Hematopoietic multipotent progenitor cell treated with erythropoietin and hydrocortisone succinate and interleukin-3 and kit ligand, for 4 days (in vitro differentiated cells): ENCODE measurements around the gene ORM2.
"Not testable (repeated sequence)": the region's sequence is repeated elsewhere in the genome, so short reads cannot be mapped to it uniquely, and the experiment has no call there.

ENCODE experiments used
- DNase-seq: peaks from one replicate; pipeline ENCODE4 v3.0.0-alpha.2; 2015

The ORM2 gene

GRCh38 chr9:114329625-114330022 lies at the start of gene ORM2:
Gene ORM2, plus strand, starts transcription at chr9:114329869. Its CDS starts 36 bp downstream, at chr9:114329905.
- not testable (repeated sequence) for DNase-seq

- no peak for DNase-seq
Observed at GRCh38 chr9:114280636-114281472, 48.8 kb upstream of the ORM2 start.

DNA sequence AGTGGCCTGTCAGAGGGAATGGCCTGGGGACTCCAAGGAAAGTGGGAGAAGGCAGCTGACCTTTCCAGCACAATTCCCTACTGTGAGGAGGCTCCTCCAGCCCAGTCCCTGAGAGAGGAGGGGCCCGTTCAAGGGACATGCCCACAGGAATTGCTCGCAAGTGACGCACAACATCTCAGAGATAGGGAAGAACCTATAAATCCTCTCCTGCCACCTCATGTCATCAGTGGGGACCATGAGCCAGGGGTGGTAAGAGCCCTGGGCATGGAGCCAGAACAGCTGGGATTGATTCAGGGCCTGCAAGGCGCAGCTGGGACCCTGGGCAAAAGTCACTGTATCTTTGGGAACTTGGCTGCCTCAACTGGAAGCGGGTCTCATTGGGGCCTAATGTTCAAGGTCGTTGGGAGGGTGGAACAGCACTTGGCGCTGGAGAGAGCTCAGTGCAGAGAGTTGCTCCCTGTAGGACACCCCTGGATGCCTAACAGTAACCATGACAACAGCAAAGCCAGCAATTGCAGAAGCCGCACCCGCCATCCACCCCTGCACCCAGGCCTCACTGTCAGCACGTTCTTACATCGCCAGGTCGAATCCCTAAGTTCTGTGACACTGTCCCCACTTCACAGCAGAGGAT lies 48.1 kb upstream of the ORM2 start:
- no peak for DNase-seq

GRCh38 chr9:114282104-114282485 lies 47.6 kb upstream of the ORM2 start:
- DNase-seq: no peak

DNA sequence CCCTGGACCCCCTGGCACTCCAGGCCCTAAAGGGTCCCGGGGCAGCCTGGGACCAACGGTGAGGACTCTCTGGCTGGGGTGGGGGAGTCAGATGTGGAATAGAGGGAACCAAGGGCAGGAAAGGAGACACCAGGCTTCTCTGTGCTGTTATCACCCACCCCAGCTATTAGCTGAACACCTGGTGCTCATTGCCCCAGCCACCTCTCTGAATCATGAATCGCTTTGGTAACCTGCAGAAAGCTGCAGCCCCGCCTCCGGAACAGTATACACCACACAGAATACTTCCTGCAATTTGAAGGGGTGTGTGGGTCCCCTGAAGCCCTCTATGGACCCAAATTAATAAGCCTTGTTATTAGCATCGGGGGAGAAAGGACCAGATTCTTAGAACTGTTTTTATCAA lies 47.2 kb upstream of the ORM2 start:
- no peak for DNase-seq

GRCh38 chr9:114282926-114283325 lies 46.7 kb upstream of the ORM2 start:
- peak; percentile 84 for DNase-seq

DNA sequence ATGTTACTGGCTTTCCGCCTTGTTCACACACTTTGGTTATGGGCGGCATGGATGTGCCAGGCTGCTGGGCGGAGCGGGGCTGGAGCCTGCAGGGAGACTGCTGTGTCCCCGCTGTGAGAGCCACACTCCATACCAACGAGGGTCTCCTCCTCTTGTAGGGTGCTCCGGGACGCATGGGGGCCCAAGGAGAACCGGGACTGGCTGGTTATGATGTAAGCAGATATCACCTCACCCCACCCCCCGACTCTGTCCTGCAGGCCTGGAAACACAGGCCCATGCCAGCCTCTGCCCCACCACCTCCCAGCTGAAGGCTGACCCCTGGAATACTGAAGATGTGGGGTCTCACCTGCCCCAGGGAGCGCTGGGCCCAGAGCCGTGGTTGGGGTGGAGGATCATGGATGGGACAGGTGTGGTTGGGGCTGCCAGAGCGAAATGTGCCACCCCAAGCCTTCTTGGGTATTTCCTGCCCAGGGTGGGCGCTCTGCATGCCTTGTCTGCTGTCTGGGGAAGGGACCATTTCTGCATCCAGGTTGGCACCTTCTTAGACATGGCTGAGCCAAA lies 46.0 kb upstream of the ORM2 start:
- no peak for DNase-seq

GRCh38 chr9:114284316-114285060 lies 45.2 kb upstream of the ORM2 start:
- no peak for DNase-seq

- peak; percentile 29 for DNase-seq
Observed at GRCh38 chr9:114285166-114285867, 44.4 kb upstream of the ORM2 start.

DNA sequence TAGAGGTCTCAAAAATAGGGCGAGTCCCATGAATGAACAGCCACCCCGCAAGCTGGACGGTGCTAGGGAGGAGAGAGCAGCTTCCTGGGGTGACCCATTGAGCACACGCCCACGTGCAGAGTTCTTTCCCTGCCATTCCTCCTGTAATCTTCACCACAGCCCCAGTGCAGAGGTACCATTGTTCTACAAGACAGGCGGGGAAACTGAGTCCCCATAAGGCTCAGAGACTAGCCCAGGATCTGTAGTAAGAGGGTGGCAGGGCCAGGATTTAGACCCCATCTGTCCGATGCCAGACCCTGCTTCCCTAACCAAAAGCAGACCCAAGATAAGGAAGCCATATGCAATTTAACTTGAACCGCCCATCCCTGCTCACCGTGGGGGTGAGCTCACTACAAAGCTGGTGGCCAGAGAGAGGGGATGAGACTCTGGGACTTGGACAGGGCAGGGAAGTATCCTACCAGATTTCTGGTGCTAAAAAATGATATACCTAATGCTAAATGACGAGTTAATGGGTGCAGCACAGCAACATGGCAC lies 43.5 kb upstream of the ORM2 start:
- DNase-seq: no peak

DNA sequence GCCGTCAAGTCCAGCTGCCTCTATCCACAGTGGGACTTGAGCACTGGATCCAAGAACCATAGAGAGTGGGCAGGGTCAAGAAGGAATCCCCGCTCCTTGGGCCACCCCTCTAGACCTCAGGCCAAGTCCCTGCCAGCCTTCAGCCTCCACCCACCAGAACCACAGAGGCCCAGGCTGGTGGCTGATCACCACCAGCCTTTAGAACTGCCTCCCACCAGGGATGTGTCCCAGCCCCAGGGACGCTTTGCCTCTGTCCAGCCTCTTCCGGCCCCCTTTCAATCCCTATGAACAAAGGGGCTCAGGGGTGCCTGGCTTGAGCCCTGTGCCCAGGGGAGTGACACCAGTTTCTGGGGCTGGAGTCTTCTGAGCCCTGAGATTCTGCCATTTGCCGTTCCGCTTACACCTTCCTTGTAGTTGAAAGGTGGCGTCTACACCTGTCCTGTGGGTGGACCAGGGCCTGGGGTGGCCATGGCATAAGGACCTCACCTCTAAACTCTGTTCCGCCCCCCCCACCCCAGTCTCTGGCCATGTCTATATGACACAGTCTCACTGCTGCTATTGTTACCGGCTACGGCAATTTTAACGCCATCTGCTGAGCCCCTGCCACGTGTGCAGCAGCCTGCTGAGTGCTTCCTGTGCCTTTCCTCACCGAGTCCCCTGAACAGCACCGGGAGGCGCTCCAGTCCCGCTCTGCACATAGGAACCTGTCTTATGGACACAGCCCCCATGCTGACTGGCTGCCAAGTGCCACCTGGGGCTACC lies 42.5 kb upstream of the ORM2 start:
- no peak for DNase-seq

- no peak for DNase-seq
Observed at GRCh38 chr9:114287763-114288192, 41.9 kb upstream of the ORM2 start.

- no peak for DNase-seq
Observed at GRCh38 chr9:114288193-114289091, 41.2 kb upstream of the ORM2 start.

- no peak for DNase-seq
Observed at GRCh38 chr9:114289106-114289505, 40.6 kb upstream of the ORM2 start.

DNA sequence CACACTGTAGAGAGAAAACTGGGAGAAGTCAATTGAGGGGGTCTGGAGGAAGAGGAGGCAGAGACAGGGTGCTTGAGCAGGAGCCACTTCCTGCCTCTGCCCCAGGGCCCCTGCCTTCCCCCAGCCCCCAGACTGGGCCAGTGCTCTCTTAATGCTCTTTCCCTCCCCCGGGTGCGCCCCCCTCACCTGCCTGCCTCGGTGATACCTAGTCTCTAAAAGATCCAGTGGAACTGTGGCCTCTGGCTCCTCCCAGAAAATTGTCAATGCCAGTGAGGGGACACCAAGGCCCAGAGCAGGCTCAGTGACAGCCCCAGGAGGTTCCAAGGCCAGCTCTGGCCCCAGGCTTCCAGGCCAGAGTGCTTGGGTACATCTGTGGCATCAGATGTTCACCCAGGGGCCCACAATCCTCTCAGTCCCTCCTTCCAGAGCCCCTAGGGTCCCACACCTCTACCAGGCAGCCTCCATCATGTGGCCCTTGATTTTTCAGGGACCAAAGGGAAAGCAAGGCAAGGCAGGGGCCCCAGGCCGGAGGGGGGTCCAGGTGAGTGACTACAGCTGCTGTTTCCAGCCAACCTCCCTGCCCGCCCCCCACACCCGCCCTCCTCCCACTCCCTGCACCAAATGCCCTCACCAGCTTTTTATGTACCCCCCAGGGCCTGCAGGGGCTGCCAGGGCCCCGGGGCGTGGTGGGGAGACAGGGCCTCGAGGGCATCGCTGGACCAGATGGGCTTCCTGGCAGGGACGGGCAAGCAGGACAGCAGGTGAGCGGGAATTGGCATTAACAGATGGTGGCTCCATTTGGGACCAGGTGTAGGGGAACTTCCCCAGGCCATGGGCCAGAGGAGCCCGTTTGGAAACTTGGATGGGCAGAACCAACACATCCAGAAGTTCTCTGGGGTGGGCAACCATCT lies 39.8 kb upstream of the ORM2 start:
- DNase-seq: no peak

DNA sequence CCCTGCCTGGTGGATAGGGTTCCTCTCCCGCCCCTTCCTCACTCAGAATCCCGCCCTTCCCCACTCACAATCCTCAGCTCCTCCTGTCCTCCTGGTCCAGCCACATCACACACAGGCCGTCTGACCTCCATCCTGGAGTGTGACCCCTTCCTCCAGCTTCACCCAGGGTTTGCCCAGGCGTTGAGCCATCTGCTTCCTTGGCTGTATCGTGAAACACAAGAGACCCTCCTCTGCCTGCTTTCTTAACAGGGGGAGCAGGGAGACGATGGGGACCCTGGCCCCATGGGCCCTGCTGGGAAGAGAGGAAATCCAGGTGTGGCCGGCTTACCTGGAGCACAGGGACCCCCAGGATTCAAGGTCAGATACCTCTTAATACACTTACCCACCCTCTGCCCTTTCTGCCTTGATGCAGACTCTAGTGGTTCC lies 39.1 kb upstream of the ORM2 start:
- no peak for DNase-seq

DNA sequence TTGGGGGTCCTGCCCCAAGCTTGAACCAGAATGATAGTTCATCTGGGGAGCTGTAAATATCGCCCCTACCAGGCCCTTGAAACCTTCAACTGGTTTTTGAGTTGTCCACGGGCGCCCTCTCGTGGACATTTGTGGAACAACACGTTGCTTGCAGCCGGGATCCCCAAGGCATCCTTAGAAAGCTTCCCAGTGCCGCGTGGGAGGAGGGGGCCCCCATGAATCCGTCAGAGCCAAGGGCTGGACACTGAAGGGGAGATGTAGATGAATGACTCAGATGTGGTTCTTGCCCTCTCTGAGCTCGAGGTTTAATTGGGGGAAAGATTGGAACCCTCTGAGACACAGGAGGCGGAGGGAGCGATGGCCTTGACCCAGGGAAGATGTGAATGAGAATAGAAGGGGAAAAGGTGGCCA lies 38.6 kb upstream of the ORM2 start:
- DNase-seq: peak; percentile 73

DNA sequence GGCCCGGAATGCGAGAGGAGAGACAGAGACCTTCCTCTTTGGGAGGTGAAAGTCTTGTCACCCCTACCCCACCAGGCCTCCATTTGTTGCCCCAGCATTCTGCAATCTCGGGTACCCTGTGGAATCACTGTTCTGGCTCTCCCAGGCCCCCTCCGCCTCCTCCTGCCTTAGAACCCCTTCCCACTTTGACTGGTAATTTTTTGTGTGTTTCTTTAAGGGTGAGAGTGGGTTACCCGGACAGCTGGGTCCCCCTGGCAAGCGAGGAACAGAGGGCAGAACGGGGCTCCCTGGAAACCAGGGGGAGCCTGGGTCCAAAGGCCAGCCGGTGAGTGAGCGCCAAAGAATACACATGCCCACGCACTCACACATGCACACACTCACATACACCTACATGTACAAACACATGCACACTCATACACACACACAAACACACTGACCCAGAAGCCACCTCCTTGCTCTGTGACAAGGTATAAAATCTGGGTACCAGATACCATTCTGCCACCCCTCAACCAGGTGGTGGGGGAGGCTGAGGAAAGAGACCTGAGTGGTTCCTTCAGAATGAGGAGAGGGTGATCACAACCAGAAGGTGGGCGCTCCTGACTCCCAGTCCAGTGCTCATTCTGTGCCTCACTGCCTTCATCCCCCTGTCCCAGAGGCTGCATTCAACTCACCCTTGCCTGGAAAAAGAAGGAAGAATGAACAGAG lies 37.6 kb upstream of the ORM2 start:
- DNase-seq: no peak

- DNase-seq: no peak
Observed at GRCh38 chr9:114294664-114295063, 35.0 kb upstream of the ORM2 start.
